Measurements from ENCODE around the gene LMNTD2.

LMNTD2 gene

DNA sequence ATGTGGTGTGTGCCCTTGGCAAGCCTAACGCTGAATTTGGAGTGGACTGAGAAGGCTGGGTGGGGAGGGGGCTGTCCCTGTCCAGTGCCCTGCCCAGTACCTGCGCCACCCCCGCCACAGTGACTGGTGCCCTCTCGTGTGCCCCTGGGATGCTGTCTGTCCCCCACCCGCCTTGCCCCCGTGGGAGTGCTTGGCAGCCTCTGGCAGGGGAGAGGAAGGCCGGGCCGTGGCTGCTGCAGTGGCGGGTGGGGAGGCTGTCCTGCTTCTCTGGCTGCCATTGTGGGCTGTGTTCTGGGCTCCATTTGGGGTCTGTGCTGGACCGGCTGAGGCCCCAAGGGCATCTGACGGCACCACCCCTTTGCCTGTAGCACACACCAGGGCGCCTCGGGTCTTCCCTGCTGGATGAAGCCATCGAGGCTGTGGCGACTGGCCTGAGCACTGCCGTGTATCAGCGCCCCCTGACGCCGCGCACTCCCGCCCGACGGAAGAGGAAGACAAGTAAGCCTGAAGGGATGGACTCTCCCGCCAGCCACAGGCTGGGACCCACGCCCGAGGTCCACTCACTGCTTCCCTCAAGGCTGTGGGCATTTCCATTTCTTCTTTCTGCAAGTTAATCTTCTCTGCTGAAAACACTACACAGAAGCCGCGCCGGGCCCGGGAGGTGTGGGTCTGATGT is 37.6 kb upstream of the LMNTD2 start:
- Histone ChIP-seq H3K27me3 (ENCODE audit: control insufficient read depth, insufficient read depth, low read length) (no peaks in the 10 kb centered on the region), H3K36me3 (ENCODE audit: control insufficient read depth, insufficient read depth, low read length) (peaks cover 65% of the 10 kb centered on the region), H3K4me1 (ENCODE audit: control insufficient read depth, insufficient read depth, low read length) (no peaks in the 10 kb centered on the region), H3K9me3 (ENCODE audit: control insufficient read depth, insufficient read depth, low read length) (no peaks in the 10 kb centered on the region), H3K9ac (ENCODE audit: low read depth, low read length) (no peak overlapping the region), H3K4me3 (ENCODE audit: low read depth, low read length) (no peak overlapping the region)

DNA sequence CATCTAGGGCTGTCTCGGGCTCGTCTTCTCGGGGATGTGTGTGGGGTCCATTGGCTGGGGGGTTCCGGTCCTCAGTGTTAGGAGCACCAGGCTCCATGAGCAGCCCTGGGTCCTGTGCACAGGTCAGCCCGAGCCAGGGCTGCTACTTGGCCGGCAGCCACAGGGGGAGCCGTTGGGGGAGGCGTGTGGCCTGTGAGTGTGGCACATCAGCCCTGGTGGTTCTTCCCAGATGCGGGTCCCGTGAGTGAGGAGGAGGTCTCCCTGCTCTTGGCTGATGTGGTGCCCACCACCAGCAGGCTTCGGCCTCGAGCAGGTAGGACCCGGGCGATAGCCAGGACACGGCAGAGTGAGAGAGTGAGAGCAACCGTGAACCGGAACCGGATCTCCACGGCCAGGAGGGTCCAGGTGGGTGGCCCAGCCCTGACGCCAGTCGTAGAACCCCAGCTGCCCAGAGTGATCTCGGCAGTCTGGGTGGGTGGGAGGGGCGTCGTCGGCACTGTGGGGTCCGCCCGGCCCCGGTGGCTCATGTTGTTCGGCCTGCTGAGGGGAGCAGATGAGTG is 36.7 kb upstream of the LMNTD2 start:
- no peak overlapping the region for H3K9ac ChIP-seq (ENCODE audit: low read depth, low read length)
- peaks cover 69% of the 10 kb centered on the region for H3K36me3 ChIP-seq (ENCODE audit: control insufficient read depth, insufficient read depth, low read length)
- H3K9me3 ChIP-seq (ENCODE audit: control insufficient read depth, insufficient read depth, low read length): no peaks in the 10 kb centered on the region
- H3K4me3 ChIP-seq (ENCODE audit: low read depth, low read length): no peak overlapping the region
- no peaks in the 10 kb centered on the region for H3K27me3 ChIP-seq (ENCODE audit: control insufficient read depth, insufficient read depth, low read length)
- no peaks in the 10 kb centered on the region for H3K4me1 ChIP-seq (ENCODE audit: control insufficient read depth, insufficient read depth, low read length)

DNA sequence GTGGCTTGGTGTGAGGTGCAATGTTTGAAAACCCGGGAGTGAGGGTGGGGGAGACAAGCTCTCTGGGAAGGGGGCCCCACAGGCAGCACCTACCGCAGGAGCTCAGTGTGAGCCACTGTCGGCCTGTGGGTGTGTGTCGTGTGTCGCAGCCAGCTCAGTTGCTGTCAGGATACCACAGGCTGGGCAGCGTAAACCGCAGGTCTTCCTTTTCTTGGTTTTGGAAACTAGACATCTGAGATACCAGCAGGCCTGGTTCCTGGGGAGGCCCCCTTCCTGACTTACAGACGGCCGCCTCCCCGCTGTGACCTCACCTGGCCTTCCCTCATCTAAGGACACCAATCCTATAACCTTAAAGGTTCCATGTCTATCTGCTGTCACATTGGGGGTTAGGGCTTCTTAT is 35.8 kb upstream of the LMNTD2 start:
- no peaks in the 10 kb centered on the region for H3K4me1 ChIP-seq (ENCODE audit: control insufficient read depth, insufficient read depth, low read length)
- no peaks in the 10 kb centered on the region for H3K27me3 ChIP-seq (ENCODE audit: control insufficient read depth, insufficient read depth, low read length)
- peaks cover 63% of the 10 kb centered on the region for H3K36me3 ChIP-seq (ENCODE audit: control insufficient read depth, insufficient read depth, low read length)
- H3K9me3 ChIP-seq (ENCODE audit: control insufficient read depth, insufficient read depth, low read length): no peaks in the 10 kb centered on the region
- H3K9ac ChIP-seq (ENCODE audit: low read depth, low read length): no peak overlapping the region
- H3K4me3 ChIP-seq (ENCODE audit: low read depth, low read length): no peak overlapping the region

DNA sequence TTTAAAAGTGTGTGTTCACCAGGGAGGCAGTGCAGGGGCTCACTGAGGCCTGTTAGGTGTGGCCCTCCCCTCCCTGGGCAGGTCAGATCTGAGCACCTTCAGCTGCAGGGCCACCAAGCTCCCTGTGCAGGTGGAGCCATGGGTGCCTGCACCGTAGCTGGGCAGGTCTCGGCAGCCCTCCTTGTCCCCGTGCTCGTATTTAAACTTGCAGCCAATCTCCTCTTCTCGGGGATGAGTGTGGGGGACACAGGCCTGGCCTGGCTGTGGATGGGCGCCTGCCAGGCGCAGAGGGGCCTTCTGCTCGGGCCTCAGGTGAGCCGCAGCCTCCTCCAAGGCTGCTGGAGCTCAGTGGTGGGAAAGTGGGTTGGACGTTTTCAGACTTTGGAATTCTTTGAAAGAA is 34.9 kb upstream of the LMNTD2 start:
- Histone ChIP-seq H3K4me3 (ENCODE audit: low read depth, low read length) (no peak overlapping the region), H3K27me3 (ENCODE audit: control insufficient read depth, insufficient read depth, low read length) (no peaks in the 10 kb centered on the region), H3K36me3 (ENCODE audit: control insufficient read depth, insufficient read depth, low read length) (peaks cover 62% of the 10 kb centered on the region), H3K9ac (ENCODE audit: low read depth, low read length) (no peak overlapping the region), H3K9me3 (ENCODE audit: control insufficient read depth, insufficient read depth, low read length) (no peaks in the 10 kb centered on the region), H3K4me1 (ENCODE audit: control insufficient read depth, insufficient read depth, low read length) (no peaks in the 10 kb centered on the region)

DNA sequence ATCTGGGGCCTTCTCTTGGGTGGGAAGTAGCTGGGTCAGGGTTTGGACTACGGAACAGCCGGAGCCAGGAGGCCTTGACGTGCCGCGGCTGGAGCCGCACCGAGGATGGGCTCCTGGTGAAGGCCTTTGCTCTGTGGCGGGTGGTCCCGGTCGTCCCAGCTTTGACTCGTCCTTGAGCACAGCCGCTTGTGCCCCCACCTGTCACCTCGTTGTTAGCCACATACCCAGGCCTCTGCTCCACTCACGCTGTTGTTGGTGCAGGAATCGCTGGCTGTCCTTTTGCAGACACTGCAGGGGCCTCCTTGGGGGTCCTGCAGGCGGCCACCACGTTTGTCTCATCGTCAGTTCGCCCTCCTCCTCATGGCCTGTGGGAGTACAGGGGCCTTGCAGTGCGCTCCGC is 32.8 kb upstream of the LMNTD2 start:
- Histone ChIP-seq H3K4me3 (ENCODE audit: low read depth, low read length) (no peak overlapping the region), H3K36me3 (ENCODE audit: control insufficient read depth, insufficient read depth, low read length) (peaks cover 60% of the 10 kb centered on the region), H3K27me3 (ENCODE audit: control insufficient read depth, insufficient read depth, low read length) (no peaks in the 10 kb centered on the region), H3K4me1 (ENCODE audit: control insufficient read depth, insufficient read depth, low read length) (no peaks in the 10 kb centered on the region), H3K9me3 (ENCODE audit: control insufficient read depth, insufficient read depth, low read length) (no peaks in the 10 kb centered on the region), H3K9ac (ENCODE audit: low read depth, low read length) (no peak overlapping the region)

DNA sequence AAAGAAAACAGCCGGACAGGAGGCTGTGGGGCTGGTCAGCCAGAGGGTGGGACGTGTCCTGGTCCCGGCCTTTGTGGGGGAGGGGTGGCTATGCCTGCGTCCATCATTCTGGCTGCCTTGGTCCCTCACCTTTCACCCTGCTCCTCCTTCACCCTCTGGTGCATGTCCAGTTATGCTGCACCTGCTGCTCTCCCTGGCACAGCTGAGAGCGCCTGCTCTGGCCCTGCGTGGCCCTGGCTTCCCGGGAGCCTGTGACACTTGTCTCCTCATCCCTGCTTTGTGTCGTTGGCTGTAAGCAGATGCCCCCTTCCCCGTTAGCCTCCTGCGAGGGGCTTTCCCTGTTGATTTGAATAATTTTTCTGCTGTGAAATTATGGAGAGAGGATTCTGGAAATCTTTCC is 32.4 kb upstream of the LMNTD2 start:
- no peaks in the 10 kb centered on the region for H3K4me1 ChIP-seq (ENCODE audit: control insufficient read depth, insufficient read depth, low read length)
- no peak overlapping the region for H3K4me3 ChIP-seq (ENCODE audit: low read depth, low read length)
- H3K36me3 ChIP-seq (ENCODE audit: control insufficient read depth, insufficient read depth, low read length): peaks cover 58% of the 10 kb centered on the region
- no peak overlapping the region for H3K9ac ChIP-seq (ENCODE audit: low read depth, low read length)
- no peaks in the 10 kb centered on the region for H3K9me3 ChIP-seq (ENCODE audit: control insufficient read depth, insufficient read depth, low read length)
- H3K27me3 ChIP-seq (ENCODE audit: control insufficient read depth, insufficient read depth, low read length): no peaks in the 10 kb centered on the region

DNA sequence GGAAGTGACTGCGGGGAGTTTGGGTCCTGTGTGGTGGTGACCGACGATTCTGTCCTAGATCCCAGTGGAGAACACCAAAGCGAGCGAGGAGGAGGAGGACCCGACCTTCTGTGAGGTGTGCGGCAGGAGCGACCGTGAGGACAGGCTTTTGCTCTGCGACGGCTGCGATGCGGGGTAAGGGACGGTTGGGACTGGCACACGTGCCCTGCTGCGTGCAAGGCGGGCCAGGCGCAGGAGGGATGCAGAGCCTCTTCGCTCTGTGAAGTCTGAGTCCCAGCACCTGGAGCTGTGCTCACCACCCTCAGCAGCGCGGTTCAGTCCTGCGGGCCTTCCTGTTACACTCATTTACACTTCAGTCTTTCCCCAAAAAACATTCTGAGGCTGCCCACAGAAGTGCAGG is 32.0 kb upstream of the LMNTD2 start:
- Histone ChIP-seq H3K9ac (ENCODE audit: low read depth, low read length) (no peak overlapping the region), H3K4me1 (ENCODE audit: control insufficient read depth, insufficient read depth, low read length) (no peaks in the 10 kb centered on the region), H3K27me3 (ENCODE audit: control insufficient read depth, insufficient read depth, low read length) (no peaks in the 10 kb centered on the region), H3K9me3 (ENCODE audit: control insufficient read depth, insufficient read depth, low read length) (no peaks in the 10 kb centered on the region), H3K36me3 (ENCODE audit: control insufficient read depth, insufficient read depth, low read length) (peaks cover 58% of the 10 kb centered on the region), H3K4me3 (ENCODE audit: low read depth, low read length) (no peak overlapping the region)

DNA sequence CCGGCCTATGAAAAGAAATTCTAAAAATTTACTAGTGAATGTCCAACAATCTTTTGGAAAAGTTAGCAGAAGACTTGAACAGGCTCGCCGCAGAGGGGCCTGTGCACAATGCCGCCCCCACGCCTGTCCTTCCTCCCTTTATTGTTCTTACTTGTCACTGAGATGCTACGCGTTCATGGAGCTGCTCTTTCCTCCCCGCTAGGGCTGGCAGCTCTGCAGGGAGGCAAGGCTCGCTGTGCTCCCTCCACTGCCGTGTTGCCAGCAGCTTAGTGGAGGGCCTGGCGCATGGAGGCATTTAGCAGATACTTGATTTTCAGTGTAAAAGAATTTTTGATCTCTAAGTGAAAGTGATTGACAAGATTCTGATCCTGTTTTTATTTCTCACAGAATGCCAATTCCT is 30.5 kb upstream of the LMNTD2 start:
- H3K4me1 ChIP-seq (ENCODE audit: control insufficient read depth, insufficient read depth, low read length): no peaks in the 10 kb centered on the region
- H3K9ac ChIP-seq (ENCODE audit: low read depth, low read length): no peak overlapping the region
- H3K4me3 ChIP-seq (ENCODE audit: low read depth, low read length): no peak overlapping the region
- no peaks in the 10 kb centered on the region for H3K9me3 ChIP-seq (ENCODE audit: control insufficient read depth, insufficient read depth, low read length)
- no peaks in the 10 kb centered on the region for H3K27me3 ChIP-seq (ENCODE audit: control insufficient read depth, insufficient read depth, low read length)
- H3K36me3 ChIP-seq (ENCODE audit: control insufficient read depth, insufficient read depth, low read length): peaks cover 57% of the 10 kb centered on the region

DNA sequence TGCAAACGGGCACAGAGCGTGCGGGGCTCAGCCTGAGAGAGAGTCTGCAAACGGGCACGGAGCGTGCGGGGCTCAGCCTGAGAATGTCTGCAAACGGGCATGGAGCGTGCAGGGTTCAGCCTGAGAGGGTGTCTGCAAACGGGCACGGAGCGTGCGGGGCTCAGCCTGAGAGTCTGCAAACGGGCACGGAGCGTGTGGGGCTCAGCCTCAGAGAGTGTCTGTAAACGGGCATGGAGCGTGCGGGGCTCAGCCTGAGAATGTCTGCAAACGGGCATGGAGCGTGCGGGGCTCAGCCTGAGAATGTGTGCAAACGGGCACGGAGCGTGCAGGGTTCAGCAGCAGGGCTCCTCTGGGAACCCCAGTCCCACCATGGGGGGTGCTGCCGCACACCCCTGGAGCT is 29.3 kb upstream of the LMNTD2 start:
- Histone ChIP-seq H3K4me1 (ENCODE audit: control insufficient read depth, insufficient read depth, low read length) (no peaks in the 10 kb centered on the region), H3K36me3 (ENCODE audit: control insufficient read depth, insufficient read depth, low read length) (peaks cover 53% of the 10 kb centered on the region), H3K9ac (ENCODE audit: low read depth, low read length) (no peak overlapping the region), H3K9me3 (ENCODE audit: control insufficient read depth, insufficient read depth, low read length) (no peaks in the 10 kb centered on the region), H3K27me3 (ENCODE audit: control insufficient read depth, insufficient read depth, low read length) (no peaks in the 10 kb centered on the region), H3K4me3 (ENCODE audit: low read depth, low read length) (no peak overlapping the region)

DNA sequence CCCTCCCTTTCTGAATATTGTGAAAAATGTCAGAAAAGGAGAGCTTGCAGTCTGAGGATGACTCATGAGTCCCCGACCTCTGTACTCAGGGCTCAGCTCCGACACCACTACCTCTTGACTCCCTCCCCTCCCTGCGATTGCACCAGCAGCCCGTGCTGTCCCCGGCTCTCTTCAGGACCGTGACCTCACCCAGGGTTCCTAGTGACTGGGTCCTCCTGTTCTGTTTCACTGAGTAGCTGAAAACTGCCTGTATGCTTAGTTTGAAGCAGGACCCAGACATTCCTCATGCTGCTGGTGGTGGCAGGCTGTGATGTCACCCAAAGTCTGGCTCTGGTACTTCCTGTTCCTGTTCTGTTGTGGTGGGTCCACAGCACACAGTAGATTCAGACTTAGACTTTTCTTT is 27.4 kb upstream of the LMNTD2 start:
- Histone ChIP-seq H3K9ac (ENCODE audit: low read depth, low read length) (no peak overlapping the region), H3K36me3 (ENCODE audit: control insufficient read depth, insufficient read depth, low read length) (peaks cover 50% of the 10 kb centered on the region), H3K9me3 (ENCODE audit: control insufficient read depth, insufficient read depth, low read length) (no peaks in the 10 kb centered on the region)

DNA sequence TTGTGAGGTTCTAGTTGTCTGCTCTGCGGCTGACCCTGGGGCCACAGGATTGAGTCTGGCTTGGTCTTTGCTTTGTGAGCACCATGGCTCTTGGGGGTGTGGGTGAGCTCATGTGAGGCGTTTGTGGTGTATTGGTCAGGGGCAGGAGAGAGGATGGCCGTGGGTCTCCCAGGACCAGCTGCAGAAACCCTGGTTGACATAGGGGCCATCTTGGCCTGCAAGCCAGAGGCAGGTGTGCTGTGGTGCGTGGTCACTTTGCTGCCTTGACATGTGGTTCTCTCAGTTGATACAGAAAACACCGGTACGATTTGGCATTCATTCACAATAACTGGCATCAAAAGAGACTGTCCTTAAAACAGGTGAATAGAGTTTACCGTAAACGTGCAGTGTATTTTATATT is 27.0 kb upstream of the LMNTD2 start:
- Histone ChIP-seq H3K27me3 (ENCODE audit: control insufficient read depth, insufficient read depth, low read length) (no peaks in the 10 kb centered on the region), H3K36me3 (ENCODE audit: control insufficient read depth, insufficient read depth, low read length) (peaks cover 45% of the 10 kb centered on the region), H3K4me3 (ENCODE audit: low read depth, low read length) (no peak overlapping the region), H3K9ac (ENCODE audit: low read depth, low read length) (no peak overlapping the region), H3K4me1 (ENCODE audit: control insufficient read depth, insufficient read depth, low read length) (no peaks in the 10 kb centered on the region), H3K9me3 (ENCODE audit: control insufficient read depth, insufficient read depth, low read length) (no peaks in the 10 kb centered on the region)

More for the DNA sequence above, 27.4 kb upstream of the LMNTD2 start:
- H3K4me1 ChIP-seq (ENCODE audit: control insufficient read depth, insufficient read depth, low read length): no peaks in the 10 kb centered on the region
- no peak overlapping the region for H3K4me3 ChIP-seq (ENCODE audit: low read depth, low read length)
- H3K27me3 ChIP-seq (ENCODE audit: control insufficient read depth, insufficient read depth, low read length): no peaks in the 10 kb centered on the region

DNA sequence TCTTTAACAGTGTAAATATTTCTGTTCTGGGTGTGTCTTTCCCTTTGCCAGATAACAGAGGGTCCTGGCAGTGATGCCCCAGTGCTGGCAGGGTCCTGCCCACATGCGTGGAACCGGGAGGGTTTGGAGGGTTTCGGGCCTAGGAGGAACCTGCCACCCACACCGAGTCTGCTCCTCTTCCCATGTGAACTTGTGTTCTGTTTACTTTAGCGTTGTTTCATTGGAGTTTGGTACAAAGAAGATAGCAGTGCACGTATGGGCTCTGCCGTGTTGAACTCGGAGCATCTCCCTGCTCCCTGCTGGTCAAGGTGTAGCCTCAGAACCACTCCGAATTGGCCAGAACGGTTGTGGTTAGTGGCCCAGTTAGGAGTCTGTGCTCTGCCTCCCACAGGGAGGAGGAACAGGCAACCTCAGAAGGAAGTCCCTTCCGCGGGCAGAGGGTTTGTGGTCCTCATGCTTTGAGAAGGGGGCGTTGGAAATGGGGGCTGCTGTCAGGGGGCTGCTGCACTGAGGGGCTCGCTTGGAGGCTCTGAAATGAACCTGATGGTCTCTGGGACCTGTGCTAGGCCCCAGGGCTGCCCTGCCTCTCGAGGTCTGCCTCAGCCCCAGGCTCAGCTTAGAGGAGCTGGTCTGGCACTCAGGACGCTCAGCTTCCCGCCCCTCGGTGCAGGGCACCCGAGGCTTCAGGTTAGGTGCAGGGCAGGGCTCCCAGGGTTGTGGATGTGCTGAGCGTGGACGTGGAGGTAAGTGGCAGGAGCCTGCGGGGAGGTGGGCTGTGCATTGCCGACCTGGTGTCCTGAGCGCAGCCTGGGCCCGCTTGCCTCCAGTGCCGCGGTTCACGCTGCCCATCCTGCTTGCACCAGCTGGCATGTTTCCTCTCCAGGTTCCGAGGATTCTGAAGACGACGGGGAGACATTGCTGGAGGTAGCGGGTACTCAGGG is 26.1 kb upstream of the LMNTD2 start:
- H3K9ac ChIP-seq (ENCODE audit: low read depth, low read length): no peak overlapping the region
- peaks cover 44% of the 10 kb centered on the region for H3K36me3 ChIP-seq (ENCODE audit: control insufficient read depth, insufficient read depth, low read length)
- H3K4me1 ChIP-seq (ENCODE audit: control insufficient read depth, insufficient read depth, low read length): no peaks in the 10 kb centered on the region
- H3K4me3 ChIP-seq (ENCODE audit: low read depth, low read length): no peak overlapping the region
- no peaks in the 10 kb centered on the region for H3K9me3 ChIP-seq (ENCODE audit: control insufficient read depth, insufficient read depth, low read length)
- H3K27me3 ChIP-seq (ENCODE audit: control insufficient read depth, insufficient read depth, low read length): no peaks in the 10 kb centered on the region
